SK-N-SH (cell line): ENCODE measurements around the gene TTF2. TPM values are rescaled to one million over a fixed set of nuclear protein-coding genes. Genes with fewer than 3 reads are reported as not detected.

Experiments
- CTCF ChIA-PET: fragments of 300-600, 350-600 bp; formaldehyde crosslinking; extraction: SDS; loops from one replicate; lab custom pipeline; 2021; lab: Yijun Ruan, JAX
- POLR2A ChIA-PET: fragments of 350-600 bp; sonication (Branson Sonifier 250); formaldehyde crosslinking; extraction: SDS; loops from one replicate; lab custom pipeline; 2020; ENCODE audit warnings: antibody characterized with exemption, inconsistent platforms; lab: Yijun Ruan, JAX
- DNase-seq: peaks from one replicate; pipeline ENCODE4 v3.0.0; 2012
- H2AFZ ChIP-seq: fragments of 200-600 bp; sonication (generic); 2 replicates; pipeline ENCODE4 v1.8.1; 2016; ENCODE audit warnings: antibody characterized with exemption, mild to moderate bottlenecking, low read depth
- H3F3A ChIP-seq: fragments of 200-600 bp; sonication (generic); replicated peaks from 2 replicates; pipeline ENCODE3; 2016; ENCODE audit warnings: antibody characterized with exemption, mild to moderate bottlenecking; ENCODE audit not compliant: insufficient read depth
- H3K27ac ChIP-seq, 2 experiments: fragments of 200-500 bp in 1 of 2; fragments of 200-600 bp in 1 of 2; sonication (Bioruptor generic) in 1 of 2; sonication (generic), shearing (Covaris generic) in 1 of 2; 2 replicates each; pipeline versions ENCODE4 v1.5.1 to v1.6.1; 2014 to 2016; ENCODE audit warnings: low read depth in 2 of 2, inconsistent platforms in 1 of 2, low read length in 1 of 2, mild to moderate bottlenecking in 1 of 2, mixed read lengths in 1 of 2
- H3K27me3 ChIP-seq: fragments of 200-600 bp; sonication (generic), shearing (Covaris generic); 2 replicates; pipeline ENCODE4 v1.6.1; 2016; ENCODE audit warnings: mixed run types; ENCODE audit not compliant: insufficient read depth
- H3K36me3 ChIP-seq, 2 experiments: fragments of 200-500 bp in 1 of 2; fragments of 200-600 bp in 1 of 2; sonication (Bioruptor generic) in 1 of 2; sonication (generic) in 1 of 2; replicated peaks in 1 of 2; 2 replicates each; pipeline versions ENCODE3 to v1.5.1; 2014 to 2016; ENCODE audit warnings: low read length in 1 of 2, mild to moderate bottlenecking in 1 of 2; ENCODE audit not compliant: insufficient read depth in 2 of 2, control insufficient read depth in 1 of 2
- H3K4me1 ChIP-seq, 2 experiments: fragments of 200-500 bp in 1 of 2; fragments of 200-600 bp in 1 of 2; sonication (Bioruptor generic) in 1 of 2; sonication (generic), shearing (Covaris generic) in 1 of 2; 2 replicates each; pipeline versions ENCODE4 v1.5.1 to v1.6.1; 2014 to 2016; ENCODE audit warnings: low read depth in 1 of 2, low read length in 1 of 2, mixed run types in 1 of 2; ENCODE audit not compliant: insufficient read depth in 2 of 2, control insufficient read depth in 1 of 2
- H3K4me2 ChIP-seq: fragments of 200-600 bp; sonication (generic), shearing (Covaris generic); 2 replicates; pipeline ENCODE4 v1.6.1; 2017; ENCODE audit warnings: mixed run types
- H3K4me3 ChIP-seq, 2 experiments: fragments of 200-500 bp in 1 of 2; fragments of 200-600 bp in 1 of 2; sonication (Bioruptor generic) in 1 of 2; sonication (generic), shearing (Covaris generic) in 1 of 2; 2 replicates each; pipeline versions ENCODE4 v1.5.1 to v1.8.1; 2014 to 2016; ENCODE audit warnings: low read depth in 2 of 2, inconsistent platforms in 1 of 2, low read length in 1 of 2, mild to moderate bottlenecking in 1 of 2, mixed read lengths in 1 of 2, moderate library complexity in 1 of 2
- H3K79me2 ChIP-seq: fragments of 200-600 bp; sonication (generic); 2 replicates; pipeline ENCODE4 v1.8.1; 2017; ENCODE audit warnings: mild to moderate bottlenecking; ENCODE audit not compliant: insufficient read depth
- H3K9ac ChIP-seq: fragments of 200-600 bp; sonication (generic); 2 replicates; pipeline ENCODE4 v1.6.1; 2017; ENCODE audit warnings: mixed run types
- H3K9me2 ChIP-seq: fragments of 200-600 bp; sonication (generic); 2 replicates; pipeline ENCODE4 v1.6.1; 2017; ENCODE audit warnings: mixed run types
- H3K9me3 ChIP-seq: fragments of 200-600 bp; sonication (generic); 2 replicates; pipeline ENCODE4 v1.6.1; 2017; ENCODE audit warnings: mixed run types, mild to moderate bottlenecking, moderate library complexity
- H4K20me1 ChIP-seq: fragments of 200-600 bp; sonication (generic); 2 replicates; pipeline ENCODE4 v1.6.1; 2017; ENCODE audit warnings: mild to moderate bottlenecking, mixed run types; ENCODE audit not compliant: insufficient read depth
- EP300 ChIP-seq, 2 experiments: IDR thresholded peaks; 2 replicates each; pipeline versions ENCODE4 v1.4.0 to v1.6.1; 2012; ENCODE audit warnings: borderline replicate concordance in 1 of 2, low read depth in 1 of 2, low read length in 1 of 2
- EZH2phosphoT487 ChIP-seq: fragments of 200-600 bp; sonication (generic); IDR thresholded peaks from 2 replicates; pipeline ENCODE4 v1.6.1; 2017; ENCODE audit warnings: low read depth, mixed run types, mild to moderate bottlenecking, antibody characterized with exemption, moderate library complexity, borderline replicate concordance
- FOXM1 ChIP-seq: IDR thresholded peaks from 2 replicates; pipeline ENCODE4 v1.4.0; 2012; ENCODE audit warnings: low read depth, mild to moderate bottlenecking
- GATA2 ChIP-seq: sonication (generic); formaldehyde crosslinking; IDR thresholded peaks from 2 replicates; pipeline ENCODE4 v1.5.0; 2020; ENCODE audit warnings: mild to moderate bottlenecking, missing genetic modification reagents
- JUND ChIP-seq: IDR thresholded peaks from 2 replicates; pipeline ENCODE4 v1.4.0; 2012
- NFIC ChIP-seq: IDR thresholded peaks from 2 replicates; pipeline ENCODE4 v1.4.0; 2012; ENCODE audit warnings: borderline replicate concordance
- NRF1 ChIP-seq: IDR thresholded peaks from 2 replicates; pipeline ENCODE4 v1.6.1; 2012; ENCODE audit warnings: low read depth, mild to moderate bottlenecking, low read length
- POLR2AphosphoS5 ChIP-seq: IDR thresholded peaks from 2 replicates; pipeline ENCODE4 v1.6.1; 2012; ENCODE audit warnings: low read depth, low read length
- RAD21 ChIP-seq: IDR thresholded peaks from 2 replicates; pipeline ENCODE4 v1.6.1; 2012; ENCODE audit warnings: mild to moderate bottlenecking, low read length
- RCOR1 ChIP-seq: fragments of 150-350 bp; IDR thresholded peaks from 2 replicates; pipeline ENCODE4 v1.6.1; 2017; ENCODE audit warnings: antibody characterized with exemption, low read length
- RXRA ChIP-seq: IDR thresholded peaks from 2 replicates; pipeline ENCODE4 v1.4.0; 2012; ENCODE audit warnings: low read depth, mild to moderate bottlenecking, borderline replicate concordance
- SIN3A ChIP-seq: IDR thresholded peaks from 2 replicates; pipeline ENCODE4 v1.6.1; 2012; ENCODE audit warnings: low read depth, mild to moderate bottlenecking, low read length, moderate library complexity, borderline replicate concordance
- SMC3 ChIP-seq: IDR thresholded peaks from 2 replicates; pipeline ENCODE4 v1.6.1; 2012; ENCODE audit warnings: low read depth, low read length, improper control_type of control experiment
- TAF1 ChIP-seq: IDR thresholded peaks from 2 replicates; pipeline ENCODE4 v1.6.1; 2012; ENCODE audit warnings: low read depth, mild to moderate bottlenecking, low read length, moderate library complexity, borderline replicate concordance
- TCF12 ChIP-seq: IDR thresholded peaks from 2 replicates; pipeline ENCODE4 v1.4.0; 2012
- TEAD4 ChIP-seq: IDR thresholded peaks from 2 replicates; pipeline ENCODE4 v1.4.0; 2012; ENCODE audit warnings: mild to moderate bottlenecking, borderline replicate concordance; ENCODE audit not compliant: insufficient read depth
- USF2 ChIP-seq: fragments of 150-350 bp; IDR thresholded peaks from 2 replicates; pipeline ENCODE4 v1.6.1; 2017; ENCODE audit warnings: antibody characterized with exemption, low read length, low read depth, borderline replicate concordance
- YY1 ChIP-seq: IDR thresholded peaks from 2 replicates; pipeline ENCODE4 v1.4.0; 2012; ENCODE audit warnings: low read depth, mild to moderate bottlenecking
- WGBS: methylation state at CpG from one replicate; pipeline ENCODE4 v1.1.6; 2017; ENCODE audit warnings: low lambda C conversion rate; 5-methylcytosine and 5-hydroxymethylcytosine counted together
- polyA plus RNA-seq, 3 experiments: library from polyadenylated mRNA; depleted of rRNA; stranded (reverse); fragments of >200 nt; gene quantifications; 2 replicates each; pipeline ENCODE4 v1.2.3, GENCODE V29; 2012
- TF ChIP-seq, protein P1 (sequence below): IDR thresholded peaks from 2 replicates; pipeline ENCODE4 v1.4.0; 2012; ENCODE audit warnings: low read depth
- TF ChIP-seq, protein P2 (sequence below): IDR thresholded peaks from 2 replicates; pipeline ENCODE4 v1.6.1; 2012; ENCODE audit warnings: mild to moderate bottlenecking, low read depth, low read length, moderate library complexity

Gene TTF2
- polyA plus RNA-seq, 1 of the 3 experiments (the other 2 are of a cell fraction), result 10.8 TPM

DNA sequence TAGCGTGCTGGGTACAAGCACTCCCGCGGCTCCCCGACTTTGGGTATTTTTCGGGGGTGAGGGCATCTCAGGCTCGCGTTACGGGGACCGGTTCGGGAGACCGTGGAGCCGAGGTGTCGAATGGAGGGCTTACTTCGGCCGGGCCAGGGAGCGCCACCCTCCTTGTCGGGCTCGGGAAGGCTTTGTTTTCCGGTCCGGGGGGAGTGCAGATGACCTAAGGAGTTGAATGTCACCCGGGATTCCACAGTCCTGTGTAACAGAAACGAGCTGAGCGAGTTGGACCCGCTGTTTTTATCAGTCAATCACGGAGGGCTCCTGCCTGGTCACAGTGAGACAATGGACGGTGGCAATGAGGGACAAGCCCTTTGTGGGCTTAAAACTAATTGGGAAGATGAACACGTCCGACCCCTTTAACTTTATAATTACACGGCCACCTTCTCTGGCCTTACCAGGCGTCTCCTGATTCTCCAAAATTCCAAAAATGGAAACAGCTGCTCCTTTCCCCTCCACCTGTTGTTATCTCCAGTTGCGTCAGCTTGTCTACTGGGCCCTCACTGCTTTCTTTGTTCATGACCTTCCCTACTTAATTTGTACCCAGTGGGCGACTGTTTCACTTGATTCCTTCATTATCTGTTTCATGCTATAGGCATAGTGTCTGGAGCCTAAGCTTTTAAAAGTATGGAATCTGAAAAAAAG is 62.4 kb downstream of the TTF2 start:
- Histone ChIP-seq H3K9me3 (no peaks in the 10 kb centered on the region), H4K20me1 (no peaks in the 10 kb centered on the region), H3K27ac (peak overlapping the region; percentile 34 to 88; a peak in 2 of 4 replicates), H3K9me2 (no peaks in the 10 kb centered on the region), H3K36me3 (no peaks in the 10 kb centered on the region), H3K4me3 (peak overlapping the region; percentile 66 to 80; a peak in 3 of 4 replicates), H3K79me2 (peaks cover 6% of the 10 kb centered on the region), H3F3A (no peaks in the 10 kb centered on the region), H3K9ac (peak overlapping the region; percentile 90; the same call in 1 of the 2 replicates), H3K27me3 (no peaks in the 10 kb centered on the region), H3K4me2 (peak overlapping the region; percentile 84; the same call in 1 of the 2 replicates), H2AFZ (peak overlapping the region; percentile 96), H3K4me1 (peaks cover 4 to 10% of the 10 kb centered on the region in 2 experiments; a peak in 2 of 4 replicates)
- DNase-seq, result no peak
- POLR2A ChIA-PET, result no interaction called here
- TF ChIP-seq RXRA, result no peak
- TF ChIP-seq, protein P1, sequence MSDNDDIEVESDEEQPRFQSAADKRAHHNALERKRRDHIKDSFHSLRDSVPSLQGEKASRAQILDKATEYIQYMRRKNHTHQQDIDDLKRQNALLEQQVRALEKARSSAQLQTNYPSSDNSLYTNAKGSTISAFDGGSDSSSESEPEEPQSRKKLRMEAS, result no peak
- TF ChIP-seq NRF1, result no peak
- TF ChIP-seq NFIC, result no peak
- TF ChIP-seq JUND, result no peak
- no peak for TF ChIP-seq RCOR1
- no peak for TF ChIP-seq FOXM1
- no peak for TF ChIP-seq TCF12
- TF ChIP-seq YY1, result no peak
- no peak for TF ChIP-seq SMC3
- no peak for TF ChIP-seq TAF1
- no peak for TF ChIP-seq EP300 (IDR thresholded peaks at IDR 0.05; ENCODE audit: borderline replicate concordance in 1 of 2, low read depth in 1 of 2, low read length in 1 of 2)
- TF ChIP-seq POLR2AphosphoS5, result no peak
- TF ChIP-seq, protein P2, sequence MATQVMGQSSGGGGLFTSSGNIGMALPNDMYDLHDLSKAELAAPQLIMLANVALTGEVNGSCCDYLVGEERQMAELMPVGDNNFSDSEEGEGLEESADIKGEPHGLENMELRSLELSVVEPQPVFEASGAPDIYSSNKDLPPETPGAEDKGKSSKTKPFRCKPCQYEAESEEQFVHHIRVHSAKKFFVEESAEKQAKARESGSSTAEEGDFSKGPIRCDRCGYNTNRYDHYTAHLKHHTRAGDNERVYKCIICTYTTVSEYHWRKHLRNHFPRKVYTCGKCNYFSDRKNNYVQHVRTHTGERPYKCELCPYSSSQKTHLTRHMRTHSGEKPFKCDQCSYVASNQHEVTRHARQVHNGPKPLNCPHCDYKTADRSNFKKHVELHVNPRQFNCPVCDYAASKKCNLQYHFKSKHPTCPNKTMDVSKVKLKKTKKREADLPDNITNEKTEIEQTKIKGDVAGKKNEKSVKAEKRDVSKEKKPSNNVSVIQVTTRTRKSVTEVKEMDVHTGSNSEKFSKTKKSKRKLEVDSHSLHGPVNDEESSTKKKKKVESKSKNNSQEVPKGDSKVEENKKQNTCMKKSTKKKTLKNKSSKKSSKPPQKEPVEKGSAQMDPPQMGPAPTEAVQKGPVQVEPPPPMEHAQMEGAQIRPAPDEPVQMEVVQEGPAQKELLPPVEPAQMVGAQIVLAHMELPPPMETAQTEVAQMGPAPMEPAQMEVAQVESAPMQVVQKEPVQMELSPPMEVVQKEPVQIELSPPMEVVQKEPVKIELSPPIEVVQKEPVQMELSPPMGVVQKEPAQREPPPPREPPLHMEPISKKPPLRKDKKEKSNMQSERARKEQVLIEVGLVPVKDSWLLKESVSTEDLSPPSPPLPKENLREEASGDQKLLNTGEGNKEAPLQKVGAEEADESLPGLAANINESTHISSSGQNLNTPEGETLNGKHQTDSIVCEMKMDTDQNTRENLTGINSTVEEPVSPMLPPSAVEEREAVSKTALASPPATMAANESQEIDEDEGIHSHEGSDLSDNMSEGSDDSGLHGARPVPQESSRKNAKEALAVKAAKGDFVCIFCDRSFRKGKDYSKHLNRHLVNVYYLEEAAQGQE, result no peak
- no peak for TF ChIP-seq TEAD4
- no peak for TF ChIP-seq RAD21
- no peak for TF ChIP-seq SIN3A
- TF ChIP-seq GATA2 (CRISPR knock-in tag), result no peak
- TF ChIP-seq USF2, result no peak
- no peak for TF ChIP-seq EZH2phosphoT487
- CTCF ChIA-PET, result interaction anchor here (0.6 to 3.8 kb wide), 21 partner anchors 9 to 414 kb away, joined by 3 to 27 read pairs (median 3); partner anchors contain the start of genes TTF2 and VTCN1
- 61% methylated on average over 21 of the region's 32 CpGs for WGBS
